HG03039 (cell line): ENCODE measurements around the gene ZFR2.
"Not testable (repeated sequence)": the region's sequence is repeated elsewhere in the genome, so short reads cannot be mapped to it uniquely, and the experiment has no call there.

Source experiments
- ATAC-seq: cut with Tn5 transposase; IDR thresholded peaks from one replicate; pipeline ENCODE4 v1.9.1; 2021; ENCODE audit warnings: mild to moderate bottlenecking, moderate library complexity; ENCODE audit not compliant: unreplicated experiment

ZFR2 gene

DNA sequence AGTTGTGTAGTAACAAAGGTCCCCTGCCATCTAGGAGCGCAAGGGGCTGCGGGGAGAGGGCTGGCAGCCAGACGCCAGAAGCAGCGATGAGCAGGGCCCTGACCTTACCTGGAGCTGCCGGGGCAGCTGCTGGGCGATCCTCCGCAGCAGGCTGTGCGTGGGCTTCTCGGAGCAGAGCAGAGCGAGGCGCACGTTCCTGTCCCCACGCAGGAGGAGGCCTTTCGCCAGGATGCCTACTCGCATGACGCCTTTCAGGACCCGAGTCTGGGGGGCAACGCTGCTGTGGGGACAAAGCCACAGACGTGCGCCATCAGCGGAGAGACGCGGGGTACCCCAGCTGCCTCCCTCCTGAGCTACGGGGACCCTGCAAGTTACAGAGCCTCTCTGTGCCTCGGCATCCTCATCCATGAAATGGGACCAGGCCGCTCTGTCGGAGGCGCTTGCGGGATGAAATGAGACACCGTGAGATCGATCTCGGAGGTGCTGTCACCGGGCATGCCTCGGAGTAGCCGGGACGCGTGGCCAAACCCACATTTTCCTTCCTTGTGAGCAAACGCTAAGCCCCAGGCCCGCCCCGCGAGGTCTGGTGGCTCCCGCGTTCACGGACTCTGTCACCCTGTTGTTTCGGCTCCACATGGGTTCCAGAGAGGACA, 52.1 kb downstream of the ZFR2 start:
- no peak for ATAC-seq

GRCh38 chr19:3816148-3816547, 52.7 kb downstream of the ZFR2 start:
- ATAC-seq = not testable (repeated sequence)

GRCh38 chr19:3814648-3815047, 54.2 kb downstream of the ZFR2 start:
- ATAC-seq = no peak

DNA sequence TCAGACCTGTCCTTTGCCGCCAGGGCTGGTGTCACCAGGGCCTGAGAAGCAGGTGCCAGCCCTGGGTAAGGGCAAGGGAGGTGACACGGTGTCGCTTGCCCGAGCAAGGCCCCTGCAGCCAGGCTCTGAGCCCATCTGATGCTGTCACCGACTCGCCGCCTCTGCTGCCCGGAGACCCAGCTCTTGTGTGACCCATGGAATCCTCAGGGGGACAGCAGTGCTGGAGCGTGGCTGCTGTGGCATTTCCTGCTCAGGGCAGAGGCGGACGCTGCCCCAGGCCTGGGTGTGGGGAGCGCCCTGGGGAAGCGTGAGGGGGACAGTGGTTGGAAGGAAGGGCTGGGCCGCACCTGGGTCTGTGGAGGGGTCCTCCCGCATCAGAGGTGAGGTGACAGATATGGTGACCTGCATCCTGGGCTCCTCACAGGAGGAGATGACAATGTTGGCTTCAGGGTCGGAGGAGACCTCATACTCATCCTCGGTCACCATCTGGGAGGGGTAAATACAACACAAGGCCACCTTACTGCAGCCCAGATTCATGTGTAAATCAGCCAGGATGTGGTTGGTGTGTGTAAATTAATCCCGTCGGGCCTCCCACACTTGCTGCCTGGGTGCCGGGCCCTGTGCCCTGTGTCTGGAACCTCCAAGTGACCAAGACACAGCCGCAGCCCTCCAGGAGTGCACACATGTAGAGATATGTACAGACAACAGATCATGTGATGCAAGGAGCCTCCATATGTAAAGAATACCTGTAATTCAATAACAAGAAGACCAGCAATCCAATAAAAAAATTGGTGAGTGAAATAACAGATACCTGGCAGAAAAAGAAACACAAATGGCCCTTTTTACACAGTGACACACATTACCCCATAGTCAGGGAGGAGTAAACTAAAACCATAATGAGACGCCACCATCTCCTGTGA, 55.1 kb downstream of the ZFR2 start:
- no peak for ATAC-seq

DNA sequence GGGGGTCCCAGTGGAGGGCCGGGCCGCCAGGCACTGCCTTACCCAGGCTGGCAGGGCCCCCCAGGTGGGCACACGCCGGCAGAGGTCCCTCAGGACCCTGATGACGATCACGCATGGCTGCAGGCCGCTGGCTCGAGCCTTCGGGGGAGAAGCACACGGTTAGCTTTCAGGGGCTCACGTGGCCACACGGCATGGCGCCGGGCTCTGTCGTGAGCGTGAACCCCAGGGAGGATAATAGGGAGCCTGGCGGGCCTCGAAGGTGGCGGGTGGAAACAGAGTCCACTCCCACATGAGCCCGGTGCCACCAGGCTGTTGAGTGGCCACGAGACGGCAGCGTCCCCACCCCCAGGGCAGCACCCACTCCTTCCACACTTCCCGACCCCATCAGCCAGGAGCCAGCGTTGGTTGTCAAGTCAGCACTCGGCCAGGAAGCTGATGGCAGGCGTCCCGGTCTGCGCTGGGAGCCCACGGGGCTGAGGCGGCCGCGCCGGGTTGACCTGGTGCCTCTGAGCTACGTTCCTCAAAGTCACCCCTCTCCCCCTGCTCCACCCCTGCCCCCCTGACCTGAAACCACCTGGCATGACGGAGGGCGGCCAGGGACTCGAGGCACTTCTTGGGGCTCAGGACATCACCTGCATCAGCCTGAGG, 58.0 kb downstream of the ZFR2 start:
- no peak for ATAC-seq

DNA sequence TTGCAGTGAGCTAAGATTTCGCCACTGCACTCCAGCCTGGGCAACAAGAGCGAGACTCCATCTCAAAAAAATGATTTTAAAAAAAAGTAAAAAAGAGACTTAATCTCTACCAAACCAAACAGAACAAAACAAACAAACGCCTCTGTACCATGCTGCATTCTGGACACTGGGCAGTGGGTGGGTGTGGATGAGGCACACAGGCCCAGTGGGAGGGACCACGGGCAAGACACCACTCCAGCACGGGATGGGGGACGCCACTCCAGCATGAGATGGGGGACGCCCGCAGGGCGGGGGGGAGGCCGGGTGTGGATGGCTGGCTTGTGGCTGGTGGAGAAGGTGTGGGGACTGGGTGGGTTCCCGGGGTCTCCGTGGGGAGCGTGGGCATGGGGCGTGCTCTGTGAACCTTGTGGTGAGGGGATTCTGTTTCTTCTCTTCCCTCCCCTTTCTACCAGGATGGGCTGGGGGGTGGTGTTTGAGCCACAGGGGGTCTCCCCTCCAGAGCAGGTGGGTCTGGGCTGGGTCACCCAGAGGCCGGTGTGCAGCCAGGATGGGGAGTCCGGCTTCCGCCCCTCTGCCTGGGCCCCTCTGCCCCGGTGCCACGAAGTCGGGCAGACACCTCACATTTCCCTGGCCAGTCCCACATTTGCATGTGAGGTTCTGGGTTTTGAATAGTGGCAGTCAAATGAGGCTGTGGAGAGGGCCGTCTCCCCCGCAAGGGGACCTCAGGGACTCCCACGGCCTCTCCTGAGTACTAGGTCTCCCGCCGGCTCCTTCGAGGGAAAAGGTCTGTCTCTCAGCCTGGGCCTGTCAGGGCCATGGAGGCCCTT, 58.7 kb downstream of the ZFR2 start:
- ATAC-seq = no peak

DNA sequence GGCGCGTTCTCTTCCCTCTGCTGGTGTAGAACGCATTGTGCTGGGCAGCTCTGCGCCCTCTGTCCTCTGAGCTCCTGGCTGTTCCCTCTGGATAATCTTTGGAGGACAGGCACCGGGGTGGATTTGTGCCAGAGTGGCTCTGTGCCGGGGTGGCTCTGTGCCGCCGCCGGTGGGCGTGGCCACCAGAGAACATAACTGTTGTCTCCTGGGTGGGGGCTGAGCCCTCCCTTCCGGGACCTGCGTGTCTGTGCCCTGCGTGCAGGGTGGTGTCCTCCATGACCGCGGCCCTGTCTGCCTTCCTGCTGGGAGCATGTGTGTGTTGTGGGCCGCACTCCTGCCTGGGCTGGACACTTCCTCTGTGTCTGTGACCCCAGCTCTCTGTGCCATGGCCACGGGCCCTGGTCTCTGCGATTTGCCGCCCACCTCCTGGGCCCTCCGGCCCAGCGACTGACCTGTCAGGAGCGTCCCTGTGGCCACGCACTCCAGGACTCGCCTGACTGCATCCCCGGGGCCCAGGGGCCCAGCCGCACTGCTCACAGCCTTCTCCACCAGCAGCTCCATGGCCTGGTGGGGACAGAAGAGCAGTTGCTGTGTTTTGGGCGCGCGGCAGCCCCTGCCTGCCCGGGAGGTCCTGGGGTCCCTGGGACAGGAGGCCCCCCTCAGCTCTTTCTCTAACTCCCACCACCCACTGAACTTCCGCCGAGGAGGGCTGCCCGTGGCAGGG, 60.3 kb downstream of the ZFR2 start:
- ATAC-seq = no peak

- ATAC-seq = no peak
These were observed 61.1 kb downstream of the ZFR2 start for GRCh38 chr19:3807574-3808354.

DNA sequence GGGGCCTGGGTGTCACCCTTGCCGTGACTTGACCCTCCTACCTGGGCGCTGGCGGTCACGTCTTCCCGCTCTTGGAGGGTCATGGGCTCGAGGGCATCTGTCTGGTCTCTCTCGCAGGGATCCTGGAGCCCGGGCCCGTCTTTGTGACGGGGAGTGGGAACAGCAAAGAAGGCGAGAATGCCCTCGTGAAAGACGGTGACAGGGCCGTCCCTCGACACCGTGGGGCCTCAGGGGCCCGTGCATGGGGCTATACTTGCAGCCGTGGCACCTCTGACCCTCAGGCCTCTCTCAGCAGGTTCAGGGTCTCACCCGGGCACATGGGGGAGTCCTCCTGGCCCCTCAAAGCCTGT, 61.7 kb downstream of the ZFR2 start:
- no peak for ATAC-seq

- no peak for ATAC-seq
These were observed 63.0 kb downstream of the ZFR2 start for GRCh38 chr19:3805859-3806258.

- ATAC-seq = no peak
These were observed 64.4 kb downstream of the ZFR2 start for GRCh38 chr19:3804429-3804828.

DNA sequence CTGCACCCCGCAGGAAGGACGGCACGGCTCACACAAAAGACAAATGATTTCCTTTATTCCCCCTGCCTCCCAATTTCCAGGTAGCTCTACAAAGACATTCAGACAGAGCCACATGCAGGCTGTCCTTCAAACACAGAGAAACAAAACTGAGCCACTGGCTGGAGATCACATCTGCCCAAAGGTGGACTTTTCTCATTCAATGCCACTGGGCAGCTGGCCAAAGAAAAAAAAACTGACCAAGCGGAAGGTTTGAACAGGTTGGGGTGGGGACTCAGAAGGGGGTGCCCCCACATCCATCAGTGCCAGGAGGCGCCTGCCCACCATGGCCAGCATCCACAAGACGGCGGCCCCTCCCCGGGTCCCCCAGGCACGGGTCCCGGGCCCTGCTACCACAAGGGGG, 64.9 kb downstream of the ZFR2 start:
- no peak for ATAC-seq

- no peak for ATAC-seq
These were observed 65.5 kb downstream of the ZFR2 start for GRCh38 chr19:3803114-3803888.

- ATAC-seq = no peak
These were observed 67.3 kb downstream of the ZFR2 start for GRCh38 chr19:3801412-3802096.

- ATAC-seq = no peak
These were observed 67.8 kb downstream of the ZFR2 start for GRCh38 chr19:3800996-3801395.

DNA sequence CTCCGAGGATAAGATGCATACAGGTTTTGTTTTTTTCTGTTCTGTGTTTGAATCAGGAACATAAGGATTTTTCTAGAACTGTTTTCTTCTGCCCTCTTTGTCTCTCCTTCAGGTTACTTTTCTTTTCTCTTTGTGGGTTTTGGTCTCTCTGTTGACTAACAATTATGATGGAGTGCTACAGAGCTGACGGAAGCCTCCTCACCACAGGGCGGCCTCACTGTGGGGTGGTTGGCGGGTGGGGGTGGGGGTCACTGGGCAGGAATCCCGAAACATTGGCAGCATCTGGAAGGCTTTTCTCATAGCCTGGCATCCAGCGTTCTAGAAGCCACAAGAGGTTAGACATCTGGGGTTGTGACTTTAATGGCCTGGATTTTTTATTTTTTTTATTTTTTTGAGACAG, 70.7 kb downstream of the ZFR2 start:
- ATAC-seq = no peak

- no peak for ATAC-seq
These were observed 72.5 kb downstream of the ZFR2 start for GRCh38 chr19:3796358-3796757.

DNA sequence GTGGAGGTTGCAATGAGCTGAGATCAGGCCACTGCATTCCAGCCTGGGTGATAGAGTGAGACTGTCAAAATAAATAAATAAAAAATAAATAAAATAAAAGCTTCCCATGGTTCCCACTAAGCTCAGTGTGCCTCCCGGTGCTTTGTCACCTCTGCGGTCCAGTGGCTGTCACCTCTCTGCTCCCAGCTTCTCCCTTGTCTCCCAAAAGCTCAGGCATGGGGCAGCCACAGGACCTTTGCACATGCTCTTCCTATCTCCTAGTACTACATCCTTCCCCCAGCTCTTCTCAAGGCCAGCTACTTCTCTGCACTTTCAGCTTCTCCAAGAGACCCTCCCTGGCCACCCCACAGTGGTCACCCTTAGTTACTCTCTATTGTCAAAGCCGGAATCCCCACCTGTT, 75.0 kb downstream of the ZFR2 start:
- no peak for ATAC-seq
